Activated CD8-positive, alpha-beta memory T cell treated with anti-CD3 and anti-CD28 coated beads, Interleukin-2, amount 50 U/mL, for 24 hours (primary cell): Measurements from ENCODE around the gene KCTD15.

Experiments
- DNase-seq: peaks from one replicate; pipeline ENCODE4 v3.0.0-alpha.2; 2020; ENCODE audit errors: extremely low read depth

KCTD15 gene

DNA sequence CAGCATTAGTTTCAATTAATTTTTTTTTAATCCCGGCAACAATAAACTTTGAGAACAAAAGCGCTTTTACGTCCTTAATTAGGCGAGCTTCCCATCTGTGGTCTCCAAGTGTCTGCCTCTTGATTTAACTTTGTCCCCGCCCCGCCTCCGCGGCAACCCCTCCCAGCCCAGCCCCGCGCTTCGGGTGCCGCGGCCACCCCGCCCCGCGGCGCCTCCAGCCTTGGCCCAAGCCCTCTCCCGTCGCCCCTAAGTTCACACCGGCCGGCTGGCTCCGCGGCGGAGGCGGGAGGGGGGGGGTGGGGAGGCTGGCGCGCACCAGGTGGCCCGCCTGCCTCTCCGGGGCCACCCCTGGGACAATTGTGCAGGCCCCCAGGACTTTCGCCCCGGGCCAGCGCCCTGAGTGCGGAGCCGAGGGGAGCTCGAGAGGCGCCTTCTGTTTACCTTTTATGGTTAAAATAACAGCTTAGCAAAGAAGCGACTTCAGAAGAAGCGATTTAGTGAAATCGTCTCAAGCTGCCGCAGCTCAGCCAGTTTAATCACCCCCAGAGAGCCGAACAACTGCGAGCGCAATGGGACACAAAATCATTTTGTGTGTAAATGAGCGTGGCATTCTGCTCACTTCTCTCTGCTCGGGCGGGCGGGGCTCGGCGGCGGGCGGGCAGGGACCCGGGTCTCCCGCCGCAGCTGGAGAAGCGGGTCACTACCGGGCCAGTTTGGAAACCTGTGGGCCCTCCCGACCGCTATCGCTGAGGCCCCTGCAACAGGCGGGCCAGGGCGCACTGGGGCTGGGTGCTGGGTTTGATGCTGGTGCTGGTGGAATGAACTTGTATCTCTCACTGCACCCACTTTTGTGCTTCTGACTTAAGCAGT lies 1.4 kb downstream of the KCTD15 start:
- no peak for DNase-seq

DNA sequence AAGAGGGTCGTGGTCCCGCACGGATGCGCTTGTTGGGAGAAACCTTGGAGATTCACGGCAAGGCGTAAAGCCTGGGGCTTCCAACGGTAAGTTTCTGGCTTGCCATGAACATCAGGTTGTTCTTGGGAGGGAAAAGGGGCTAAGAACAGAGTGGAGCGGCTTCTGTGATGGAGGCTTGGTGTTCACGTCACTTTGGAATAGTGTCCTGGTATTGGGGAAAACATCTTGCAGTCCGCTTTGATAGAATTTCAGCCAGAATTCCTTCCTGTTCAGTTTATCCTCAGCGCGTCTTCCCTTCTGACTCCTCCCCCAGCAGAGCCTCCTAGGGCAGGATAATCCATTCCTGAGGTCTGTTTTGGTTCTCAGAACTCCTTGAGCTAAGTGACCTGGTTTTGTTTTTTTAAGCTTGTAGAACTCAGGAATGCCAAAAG lies 2.0 kb downstream of the KCTD15 start:
- no peak for DNase-seq

DNA sequence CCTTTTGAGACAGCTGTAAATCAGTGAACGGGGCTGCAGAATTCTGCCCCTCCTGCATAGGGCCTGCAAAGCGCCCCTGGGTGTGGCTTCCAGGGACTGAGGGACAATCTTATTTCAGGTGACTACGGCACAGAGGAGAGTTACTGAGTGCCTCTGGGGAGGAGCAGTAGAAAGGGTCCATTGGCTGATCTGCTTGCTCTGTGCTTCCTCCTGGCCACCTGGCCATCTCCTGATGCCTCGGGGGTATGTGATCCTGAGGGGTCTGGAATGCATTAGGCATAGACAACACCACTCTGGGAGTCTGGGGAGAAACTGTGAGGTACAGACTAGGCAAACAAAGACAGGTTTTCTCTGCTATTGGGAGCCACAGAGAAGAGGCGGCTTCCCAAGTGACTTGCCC lies 2.8 kb downstream of the KCTD15 start:
- no peak for DNase-seq

DNA sequence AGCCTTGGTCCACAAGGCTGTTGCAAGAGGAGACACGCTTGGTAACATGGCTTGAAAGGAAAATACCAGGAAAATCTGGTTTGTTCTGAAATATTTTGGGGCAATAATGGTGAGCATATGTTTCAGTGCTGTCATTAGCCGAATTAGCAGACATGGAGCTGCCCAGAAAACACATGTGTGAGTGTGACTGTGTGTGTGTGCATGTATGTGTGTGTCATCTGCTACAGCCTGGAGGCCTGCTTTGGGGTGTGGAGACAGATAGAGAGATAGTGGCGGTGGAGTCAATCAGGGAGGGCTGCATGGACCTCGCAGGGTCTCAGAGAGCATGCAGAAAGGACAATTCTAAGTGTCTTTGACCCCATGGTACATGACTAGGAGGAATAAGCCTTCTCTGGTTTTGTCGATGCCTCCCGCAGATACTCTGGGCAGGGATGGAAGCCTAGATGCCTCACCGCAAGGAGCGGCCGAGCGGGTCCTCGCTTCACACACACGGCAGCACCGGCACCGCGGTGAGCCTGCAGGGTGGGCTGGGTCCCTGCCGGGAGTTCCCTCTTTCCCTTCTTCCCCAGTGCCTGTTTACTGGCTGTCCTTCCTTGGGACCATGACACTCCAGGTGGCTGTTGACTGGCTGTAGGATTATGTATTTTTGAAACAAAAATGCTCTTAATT lies 3.5 kb downstream of the KCTD15 start:
- DNase-seq = no peak

GRCh38 chr19:33801411-33801810 lies 4.7 kb downstream of the KCTD15 start:
- no peak for DNase-seq

- DNase-seq = no peak
Measured at GRCh38 chr19:33802001-33802400, 5.3 kb downstream of the KCTD15 start.

GRCh38 chr19:33802801-33803200 lies 6.1 kb downstream of the KCTD15 start:
- DNase-seq = no peak

- DNase-seq = no peak
Measured at GRCh38 chr19:33803383-33803782, 6.7 kb downstream of the KCTD15 start.

GRCh38 chr19:33804021-33804799 lies 7.5 kb downstream of the KCTD15 start:
- no peak for DNase-seq

DNA sequence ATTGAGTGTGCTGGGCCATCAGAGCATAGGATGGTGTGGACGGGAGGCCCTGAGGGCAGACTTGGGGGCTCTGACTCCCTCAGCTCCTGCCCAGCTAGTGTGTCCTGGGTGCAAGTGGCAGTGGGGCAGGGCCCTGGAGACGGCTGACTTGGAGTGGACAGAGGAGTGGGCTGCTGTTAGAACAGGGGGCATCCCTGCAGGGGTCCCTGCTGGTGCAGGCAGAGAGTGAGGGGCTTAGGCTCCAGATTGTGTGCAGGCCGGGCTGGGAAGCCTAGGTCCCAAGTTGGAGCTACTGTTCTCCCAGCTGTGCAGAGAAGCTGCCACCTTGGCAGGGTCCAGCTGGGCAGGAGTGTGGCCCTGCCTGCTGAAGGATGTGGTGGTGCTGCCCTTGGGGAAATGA lies 8.6 kb downstream of the KCTD15 start:
- no peak for DNase-seq

- DNase-seq = no peak
Measured at GRCh38 chr19:33805840-33806433, 9.3 kb downstream of the KCTD15 start.

GRCh38 chr19:33806434-33806881 lies 9.8 kb downstream of the KCTD15 start:
- no peak for DNase-seq

GRCh38 chr19:33808399-33808798 lies 11.7 kb downstream of the KCTD15 start:
- no peak for DNase-seq

GRCh38 chr19:33809960-33810359 lies 13.3 kb downstream of the KCTD15 start:
- DNase-seq = no peak

DNA sequence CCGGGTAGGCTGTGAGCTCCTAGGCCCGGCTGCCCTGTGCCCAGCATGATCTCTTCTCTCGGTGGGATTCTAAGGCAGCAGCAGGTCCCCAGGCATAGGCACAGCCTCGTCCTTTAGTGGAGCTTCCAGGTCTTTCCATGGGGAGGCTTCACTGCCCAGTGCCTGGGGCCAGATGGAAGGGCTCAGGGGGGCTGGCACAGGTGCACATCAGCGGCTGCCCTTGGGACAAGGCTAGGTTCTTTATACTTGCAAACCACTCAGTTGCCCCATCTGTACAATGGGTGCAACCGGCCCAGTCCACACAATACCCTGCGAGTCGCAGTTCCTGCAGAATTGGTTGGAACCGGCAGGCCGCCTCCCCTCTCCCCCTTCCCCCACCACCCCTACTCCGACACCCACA lies 14.2 kb downstream of the KCTD15 start:
- no peak for DNase-seq

DNA sequence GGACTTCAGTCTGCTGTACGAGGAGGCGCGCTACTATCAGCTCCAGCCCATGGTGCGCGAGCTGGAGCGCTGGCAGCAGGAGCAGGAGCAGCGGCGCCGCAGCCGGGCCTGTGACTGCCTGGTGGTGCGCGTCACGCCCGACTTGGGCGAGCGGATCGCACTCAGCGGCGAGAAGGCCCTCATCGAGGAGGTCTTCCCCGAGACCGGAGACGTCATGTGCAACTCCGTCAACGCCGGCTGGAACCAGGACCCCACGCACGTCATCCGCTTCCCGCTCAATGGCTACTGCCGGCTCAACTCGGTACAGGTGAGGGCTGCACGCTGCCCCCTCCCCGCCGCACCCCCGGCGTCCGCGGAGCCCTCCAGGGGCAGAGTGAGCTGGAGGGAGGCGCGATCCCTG lies 14.6 kb downstream of the KCTD15 start:
- DNase-seq = no peak

DNA sequence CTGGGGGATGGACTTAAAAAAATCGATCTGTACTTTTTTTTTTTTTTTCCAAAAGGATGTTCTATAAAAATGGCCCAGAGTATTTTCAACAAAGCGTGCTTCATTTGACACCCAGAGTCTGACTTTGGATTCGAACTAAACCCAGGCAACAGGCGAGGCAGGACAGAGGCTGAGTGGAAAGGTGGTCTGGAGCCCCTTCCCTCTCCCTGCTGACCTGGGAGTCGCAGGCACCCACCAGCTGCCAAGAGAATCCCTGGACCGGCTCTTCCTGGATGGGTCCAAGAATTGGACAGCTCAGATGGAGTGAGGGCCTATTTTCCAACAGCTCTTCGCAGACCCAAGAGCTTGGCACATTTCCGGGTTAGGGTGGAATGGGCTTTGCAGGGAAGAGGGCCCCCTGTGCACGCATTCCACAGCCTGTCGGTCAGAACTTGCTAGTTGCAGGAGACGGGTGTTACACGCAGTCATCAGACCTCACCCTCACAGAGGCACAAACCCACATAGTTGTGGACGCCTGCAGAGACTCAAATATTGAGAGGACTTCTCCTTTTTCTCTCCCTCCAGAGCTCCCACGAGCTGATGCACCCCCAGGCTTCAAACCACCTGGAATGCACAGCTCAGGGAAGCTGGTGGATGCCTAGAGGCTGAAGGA lies 15.2 kb downstream of the KCTD15 start:
- DNase-seq = no peak

DNA sequence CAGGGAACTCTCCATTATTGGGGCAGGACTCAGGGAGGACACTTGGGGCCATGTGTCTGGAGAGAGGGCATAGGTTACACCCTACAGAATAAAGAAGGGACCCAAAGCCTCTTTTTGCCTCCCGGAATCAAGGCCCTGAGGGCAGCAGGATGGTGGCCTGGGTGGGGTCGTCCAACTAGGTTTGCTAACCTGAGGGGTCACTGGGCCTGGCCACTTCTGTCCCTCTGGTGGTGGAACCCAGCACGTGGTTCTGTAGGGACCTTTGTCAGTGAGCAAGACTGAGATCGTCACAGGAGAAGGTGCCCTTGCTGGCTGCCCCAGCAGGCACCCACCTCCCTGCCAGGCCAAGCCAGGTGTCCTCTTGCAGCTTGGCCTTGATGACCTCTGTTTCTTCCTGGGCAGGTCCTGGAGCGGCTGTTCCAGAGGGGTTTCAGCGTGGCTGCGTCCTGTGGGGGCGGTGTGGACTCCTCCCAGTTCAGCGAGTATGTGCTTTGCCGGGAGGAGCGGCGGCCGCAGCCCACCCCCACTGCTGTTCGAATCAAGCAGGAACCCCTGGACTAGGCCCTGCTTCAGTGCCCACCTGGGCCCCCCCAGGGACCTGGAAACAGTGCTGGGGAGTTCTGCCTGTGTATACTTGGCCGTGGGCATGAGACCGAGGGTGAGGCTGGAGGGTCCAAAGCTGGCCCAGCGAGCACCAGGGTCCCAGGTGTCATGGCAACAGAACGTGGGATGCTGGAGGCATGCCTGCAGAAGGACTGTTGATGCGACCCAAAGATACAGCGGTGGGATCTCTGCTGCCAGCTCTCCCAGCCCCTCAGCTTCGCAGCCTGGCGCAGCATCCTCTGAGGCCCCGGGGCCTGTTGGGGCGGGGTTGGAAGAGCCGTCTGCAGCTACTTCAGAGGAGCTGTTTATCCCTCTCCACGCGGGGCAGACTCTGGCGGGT lies 16.0 kb downstream of the KCTD15 start:
- no peak for DNase-seq

DNA sequence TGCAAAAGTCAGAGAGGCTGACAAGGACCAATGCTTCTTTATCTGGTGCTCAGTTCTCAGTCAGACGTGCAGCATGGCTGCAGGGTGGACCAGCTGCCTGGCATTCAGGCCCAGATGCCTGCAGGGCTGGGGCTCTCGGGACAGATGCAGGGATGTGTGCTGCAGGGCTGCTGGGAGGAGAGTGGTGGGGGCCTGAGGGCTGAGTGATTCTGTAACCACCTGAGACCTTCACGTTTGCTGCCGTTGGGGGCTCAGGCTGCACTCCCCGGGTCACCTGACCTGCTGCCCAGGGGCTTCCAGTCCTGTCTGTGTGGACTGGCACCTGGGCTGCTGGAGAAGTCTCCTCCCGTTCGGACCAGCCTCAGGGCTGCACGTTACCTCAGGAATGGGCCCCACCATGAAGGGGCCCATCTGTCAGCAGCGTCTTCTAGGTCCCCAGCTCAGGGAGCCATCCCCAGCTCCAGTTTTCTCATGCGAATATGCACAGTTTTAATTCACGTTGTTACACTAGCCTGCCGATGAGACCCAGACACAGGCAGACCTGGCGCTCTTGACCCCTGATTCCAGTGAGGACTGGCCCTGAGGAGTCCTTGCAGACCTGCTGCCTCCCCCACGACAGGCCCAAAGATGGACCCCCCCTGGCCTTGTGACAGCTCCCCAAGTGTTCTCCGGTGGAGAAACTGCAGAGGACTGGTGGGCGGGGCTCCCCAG lies 16.9 kb downstream of the KCTD15 start:
- no peak for DNase-seq
